ENCODE results near the gene CMBL.

CMBL gene

GRCh38 chr5:10320793-10321192 lies 13.1 kb upstream of the CMBL start:
- Histone ChIP-seq H3K4me3 (ENCODE audit: low read length, poor library complexity, severe bottlenecking) (no peak overlapping the region), H3K79me2 (ENCODE audit: insufficient read depth, low read length) (no peaks in the 10 kb centered on the region), H4K20me1 (ENCODE audit: insufficient read depth, low read length, poor library complexity, severe bottlenecking) (no peaks in the 10 kb centered on the region), H3F3A (ENCODE audit: low read depth) (no peaks in the 10 kb centered on the region), H3K36me3 (ENCODE audit: insufficient read depth, low read length) (no peaks in the 10 kb centered on the region), H3K9ac (ENCODE audit: low read depth, low read length, poor library complexity, severe bottlenecking) (no peak overlapping the region), H3K27me3 (ENCODE audit: insufficient read depth, low read length, poor library complexity, severe bottlenecking) (no peaks in the 10 kb centered on the region), H3K9me2 (replicated peaks; ENCODE audit: low read depth, low read length) (no peaks in the 10 kb centered on the region), H3K4me2 (ENCODE audit: low read depth, low read length, poor library complexity, severe bottlenecking) (no peak overlapping the region), H3K4me1 (ENCODE audit: insufficient read depth, low read length, poor library complexity, severe bottlenecking) (no peaks in the 10 kb centered on the region), H3K9me3 (ENCODE audit: insufficient read depth, low read depth, low read length) (no peaks in the 10 kb centered on the region), H2AFZ (ENCODE audit: low read length) (no peak overlapping the region)
- TF ChIP-seq EZH2phosphoT487 (IDR thresholded peaks at IDR 0.05; ENCODE audit: borderline replicate concordance) (no peak), CTCF (conservative IDR thresholded peaks at IDR 0.05; ENCODE audit: low read length) (no peak)

DNA sequence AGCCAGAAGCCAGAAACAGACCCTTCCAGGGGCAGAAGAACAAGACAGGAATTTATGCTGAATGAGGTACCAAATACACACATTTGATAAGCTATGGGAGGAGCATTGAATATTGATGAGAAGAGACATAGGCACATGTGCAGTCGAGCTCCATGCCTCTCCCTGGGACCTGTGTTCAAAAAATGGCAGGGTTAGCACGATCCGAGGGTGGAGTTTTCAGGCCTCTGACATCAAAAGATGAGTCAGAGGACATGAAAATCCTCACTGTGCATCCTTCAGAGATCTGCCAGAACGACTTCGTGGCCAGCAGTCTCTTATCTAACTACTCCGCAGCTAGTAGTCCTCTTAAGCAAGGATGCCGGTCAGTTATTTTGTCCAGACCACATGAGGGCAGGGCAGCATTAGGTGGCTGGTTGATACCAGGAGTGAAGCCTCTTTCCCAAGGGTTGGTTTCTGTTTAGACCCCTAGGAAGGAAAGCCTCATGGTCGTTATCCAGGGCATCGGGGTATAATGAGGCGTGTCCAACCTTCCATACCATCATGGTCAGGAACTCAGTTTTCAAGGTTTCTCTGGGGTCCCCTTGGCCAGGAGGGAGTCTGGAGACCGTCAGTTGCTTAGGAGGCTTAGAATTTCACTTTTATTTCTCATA lies 11.6 kb upstream of the CMBL start:
- Histone ChIP-seq H3K79me2 (ENCODE audit: insufficient read depth, low read length) (no peaks in the 10 kb centered on the region), H3K9ac (ENCODE audit: low read depth, low read length, poor library complexity, severe bottlenecking) (no peak overlapping the region), H3K27me3 (ENCODE audit: insufficient read depth, low read length, poor library complexity, severe bottlenecking) (no peaks in the 10 kb centered on the region), H3K4me3 (ENCODE audit: low read length, poor library complexity, severe bottlenecking) (no peak overlapping the region), H3K4me1 (ENCODE audit: insufficient read depth, low read length, poor library complexity, severe bottlenecking) (no peaks in the 10 kb centered on the region), H3F3A (ENCODE audit: low read depth) (no peaks in the 10 kb centered on the region), H3K4me2 (ENCODE audit: low read depth, low read length, poor library complexity, severe bottlenecking) (no peak overlapping the region), H2AFZ (ENCODE audit: low read length) (no peak overlapping the region), H4K20me1 (ENCODE audit: insufficient read depth, low read length, poor library complexity, severe bottlenecking) (no peaks in the 10 kb centered on the region), H3K36me3 (ENCODE audit: insufficient read depth, low read length) (no peaks in the 10 kb centered on the region), H3K9me3 (ENCODE audit: insufficient read depth, low read depth, low read length) (no peaks in the 10 kb centered on the region), H3K9me2 (replicated peaks; ENCODE audit: low read depth, low read length) (no peaks in the 10 kb centered on the region)
- TF ChIP-seq EZH2phosphoT487 (IDR thresholded peaks at IDR 0.05; ENCODE audit: borderline replicate concordance) (no peak), CTCF (conservative IDR thresholded peaks at IDR 0.05; ENCODE audit: low read length) (no peak)

- no peaks in the 10 kb centered on the region for H3K9me2 ChIP-seq (replicated peaks; ENCODE audit: low read depth, low read length)
- no peaks in the 10 kb centered on the region for H3K36me3 ChIP-seq (ENCODE audit: insufficient read depth, low read length)
- TF ChIP-seq CTCF (conservative IDR thresholded peaks at IDR 0.05; ENCODE audit: low read length), result no peak
- TF ChIP-seq EZH2phosphoT487 (IDR thresholded peaks at IDR 0.05; ENCODE audit: borderline replicate concordance), result no peak
- no peaks in the 10 kb centered on the region for H3K9me3 ChIP-seq (ENCODE audit: insufficient read depth, low read depth, low read length)
- H4K20me1 ChIP-seq (ENCODE audit: insufficient read depth, low read length, poor library complexity, severe bottlenecking), result no peaks in the 10 kb centered on the region
- H3K27me3 ChIP-seq (ENCODE audit: insufficient read depth, low read length, poor library complexity, severe bottlenecking), result no peaks in the 10 kb centered on the region
- no peaks in the 10 kb centered on the region for H3F3A ChIP-seq (ENCODE audit: low read depth)
- no peak overlapping the region for H3K4me2 ChIP-seq (ENCODE audit: low read depth, low read length, poor library complexity, severe bottlenecking)
- no peaks in the 10 kb centered on the region for H3K4me1 ChIP-seq (ENCODE audit: insufficient read depth, low read length, poor library complexity, severe bottlenecking)
- no peak overlapping the region for H3K9ac ChIP-seq (ENCODE audit: low read depth, low read length, poor library complexity, severe bottlenecking)
- no peak overlapping the region for H3K4me3 ChIP-seq (ENCODE audit: low read length, poor library complexity, severe bottlenecking)
- H2AFZ ChIP-seq (ENCODE audit: low read length), result no peak overlapping the region
- no peaks in the 10 kb centered on the region for H3K79me2 ChIP-seq (ENCODE audit: insufficient read depth, low read length)
These were observed 10.4 kb upstream of the CMBL start for GRCh38 chr5:10317825-10318682.
